ENCODE results near the gene ROBO2.

Gene ROBO2

DNA sequence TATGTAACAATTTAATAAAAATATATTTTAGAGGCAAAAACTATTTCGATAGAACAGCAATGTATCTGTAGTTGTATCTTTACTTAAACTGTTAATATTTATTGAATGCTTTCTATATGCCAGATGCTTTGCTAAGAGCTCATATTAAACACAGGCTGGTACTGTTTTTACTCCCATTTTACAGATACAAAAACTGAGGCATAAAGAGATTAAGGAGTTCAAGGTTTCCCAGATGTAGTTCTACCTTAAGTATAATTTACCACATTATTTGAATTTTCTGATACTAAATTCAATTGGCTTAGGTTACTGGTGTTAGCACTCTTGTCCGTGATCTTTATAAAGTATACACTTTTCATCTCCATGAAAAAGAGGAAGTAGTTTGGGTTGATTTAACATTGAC lies 149.8 kb downstream of the ROBO2 start:
- ATAC-seq (replicated peaks; ENCODE audit: extremely low read depth, poor library complexity, severe bottlenecking) (no peak), DNase-seq (ENCODE audit: low spot score in 2 of 2) (no peak)
- no peak overlapping the region for H3K4me3 Mint-ChIP-seq
- no peaks in the 10 kb centered on the region for H3K27me3 Mint-ChIP-seq
- H3K27ac Mint-ChIP-seq (ENCODE audit: low read depth), result no peak overlapping the region
- no peaks in the 10 kb centered on the region for H3K4me1 Mint-ChIP-seq
- H3K36me3 Mint-ChIP-seq (ENCODE audit: insufficient read depth), result no peaks in the 10 kb centered on the region
- H3K9me3 Mint-ChIP-seq, result peaks cover 11% of the 10 kb centered on the region

- Mint-ChIP-seq H3K27ac (ENCODE audit: low read depth) (no peak overlapping the region), H3K27me3 (no peaks in the 10 kb centered on the region), H3K9me3 (peaks cover 6% of the 10 kb centered on the region), H3K36me3 (ENCODE audit: insufficient read depth) (no peaks in the 10 kb centered on the region), H3K4me3 (no peak overlapping the region), H3K4me1 (no peaks in the 10 kb centered on the region)
- DNase-seq (ENCODE audit: low spot score in 2 of 2) (no peak), ATAC-seq (replicated peaks; ENCODE audit: extremely low read depth, poor library complexity, severe bottlenecking) (no peak)
Measured at GRCh38 chr3:77190374-77190773, 150.5 kb downstream of the ROBO2 start.

- Mint-ChIP-seq H3K4me3 (no peak overlapping the region), H3K27ac (ENCODE audit: low read depth) (no peak overlapping the region), H3K36me3 (ENCODE audit: insufficient read depth) (no peaks in the 10 kb centered on the region), H3K9me3 (peaks cover 5% of the 10 kb centered on the region), H3K27me3 (no peaks in the 10 kb centered on the region), H3K4me1 (no peaks in the 10 kb centered on the region)
- ATAC-seq (replicated peaks; ENCODE audit: extremely low read depth, poor library complexity, severe bottlenecking), result no peak
- DNase-seq (ENCODE audit: low spot score in 2 of 2), result no peak
Measured at GRCh38 chr3:77191014-77191413, 151.1 kb downstream of the ROBO2 start.

DNA sequence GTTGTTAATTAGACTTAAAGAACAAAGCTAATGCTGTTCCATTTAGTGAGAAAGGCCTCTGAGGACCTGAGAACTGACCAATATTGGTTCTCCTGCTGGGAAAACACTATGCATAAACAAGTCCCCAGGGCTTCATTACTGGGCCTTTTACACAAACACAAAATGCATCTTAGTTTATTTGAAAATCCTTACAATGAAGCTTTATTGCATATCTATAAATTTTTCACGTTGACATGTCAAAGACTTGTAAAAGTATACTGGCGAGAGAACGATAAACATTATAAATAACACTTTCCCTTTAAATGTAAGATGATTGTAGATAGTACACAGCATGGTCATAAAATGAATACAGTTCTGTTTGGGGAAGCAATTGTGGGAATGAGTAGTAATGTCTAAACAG lies 151.7 kb downstream of the ROBO2 start:
- DNase-seq (ENCODE audit: low spot score in 2 of 2) (no peak), ATAC-seq (replicated peaks; ENCODE audit: extremely low read depth, poor library complexity, severe bottlenecking) (no peak)
- Mint-ChIP-seq H3K27me3 (no peaks in the 10 kb centered on the region), H3K4me1 (no peaks in the 10 kb centered on the region), H3K4me3 (no peak overlapping the region), H3K36me3 (ENCODE audit: insufficient read depth) (no peaks in the 10 kb centered on the region), H3K9me3 (peaks cover 5% of the 10 kb centered on the region), H3K27ac (ENCODE audit: low read depth) (no peak overlapping the region)

DNA sequence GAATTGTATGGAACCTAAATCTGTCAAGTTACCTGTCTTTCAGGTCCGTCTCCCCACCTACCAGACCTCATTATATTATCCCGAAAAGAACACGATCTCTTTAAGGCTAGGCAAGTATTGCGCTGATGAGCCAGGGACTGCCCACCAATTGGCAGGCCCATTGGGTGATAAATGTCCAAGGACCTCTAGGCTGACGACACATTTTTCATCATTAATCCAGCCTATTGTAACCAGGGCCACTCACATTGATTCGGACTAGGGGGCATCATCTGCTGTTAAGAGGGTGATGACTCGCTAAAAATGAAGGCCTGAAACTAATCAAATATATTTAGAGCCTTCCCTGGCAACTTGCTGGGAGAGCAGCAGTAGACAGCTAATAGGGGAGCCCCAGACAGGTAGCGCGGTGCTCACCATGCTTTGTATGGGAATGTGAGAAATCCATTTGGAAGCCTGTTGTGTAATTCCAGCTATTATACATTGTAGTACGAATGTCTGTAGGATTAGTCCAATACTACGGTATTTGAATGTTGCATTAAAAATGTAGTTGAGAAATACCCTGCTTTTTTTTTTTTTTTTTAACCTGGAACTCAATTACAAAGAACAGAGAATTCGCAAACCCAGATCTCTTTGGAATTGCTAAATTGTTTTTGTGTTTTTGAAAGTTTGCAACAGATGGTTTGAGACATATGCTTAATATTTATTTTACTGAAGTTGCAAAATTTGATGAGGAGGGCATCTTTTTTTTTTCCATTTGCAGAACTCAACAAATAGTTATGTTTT lies 156.1 kb downstream of the ROBO2 start:
- Mint-ChIP-seq H3K9me3 (peaks cover 14% of the 10 kb centered on the region), H3K36me3 (ENCODE audit: insufficient read depth) (no peaks in the 10 kb centered on the region), H3K27me3 (no peaks in the 10 kb centered on the region), H3K27ac (ENCODE audit: low read depth) (no peak overlapping the region), H3K4me3 (no peak overlapping the region), H3K4me1 (no peaks in the 10 kb centered on the region)
- ATAC-seq (replicated peaks; ENCODE audit: extremely low read depth, poor library complexity, severe bottlenecking) (no peak), DNase-seq (ENCODE audit: low spot score in 2 of 2) (no peak)

DNA sequence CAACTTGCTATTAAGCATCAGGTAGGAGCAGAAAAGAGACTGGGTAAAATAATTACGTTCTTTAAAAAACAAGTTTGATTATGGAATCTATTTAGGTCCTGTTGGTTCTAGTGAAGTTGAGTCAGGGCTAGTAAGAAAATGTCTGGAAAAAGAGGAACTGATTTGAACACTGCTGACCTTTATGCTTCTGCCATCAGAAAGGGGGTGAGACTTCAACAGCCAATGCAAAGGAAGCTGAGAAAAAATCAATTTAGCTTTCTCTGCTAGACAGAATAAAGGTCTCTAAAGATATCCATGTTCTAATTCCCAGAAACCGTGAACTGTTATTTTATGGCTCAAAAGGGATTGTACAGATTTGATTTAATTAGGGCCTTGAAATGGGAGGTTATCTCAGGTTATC lies 157.5 kb downstream of the ROBO2 start:
- DNase-seq (ENCODE audit: low spot score in 2 of 2), result no peak
- Mint-ChIP-seq H3K4me1 (no peaks in the 10 kb centered on the region), H3K4me3 (no peak overlapping the region), H3K36me3 (ENCODE audit: insufficient read depth) (no peaks in the 10 kb centered on the region), H3K9me3 (peaks cover 14% of the 10 kb centered on the region), H3K27ac (ENCODE audit: low read depth) (no peak overlapping the region), H3K27me3 (no peaks in the 10 kb centered on the region)
- ATAC-seq (replicated peaks; ENCODE audit: extremely low read depth, poor library complexity, severe bottlenecking), result no peak

DNA sequence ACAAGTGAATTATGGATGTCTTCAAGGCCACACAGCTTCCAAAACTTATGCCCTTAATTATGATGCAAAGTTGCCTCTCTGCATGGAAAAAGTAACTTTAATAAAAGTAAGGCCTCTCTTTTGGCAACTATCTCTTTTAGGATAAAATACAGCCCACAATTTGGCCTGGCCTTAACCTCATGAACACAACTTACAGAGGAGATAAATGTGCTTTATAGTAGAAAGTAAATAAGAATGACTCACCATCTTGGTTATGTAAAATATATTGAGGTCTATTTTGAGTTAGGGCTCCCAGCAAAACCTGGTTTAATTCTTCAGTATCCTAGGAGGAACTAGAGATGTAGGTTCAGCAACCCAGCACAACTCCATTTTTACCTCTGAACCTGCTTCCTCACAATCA lies 164.0 kb downstream of the ROBO2 start:
- peaks cover 6% of the 10 kb centered on the region for H3K9me3 Mint-ChIP-seq
- ATAC-seq (replicated peaks; ENCODE audit: extremely low read depth, poor library complexity, severe bottlenecking), result no peak
- H3K4me1 Mint-ChIP-seq, result no peaks in the 10 kb centered on the region
- H3K36me3 Mint-ChIP-seq (ENCODE audit: insufficient read depth), result no peaks in the 10 kb centered on the region
- no peak for DNase-seq (ENCODE audit: low spot score in 2 of 2)
- H3K27me3 Mint-ChIP-seq, result no peaks in the 10 kb centered on the region
- no peak overlapping the region for H3K4me3 Mint-ChIP-seq
- H3K27ac Mint-ChIP-seq (ENCODE audit: low read depth), result no peak overlapping the region

DNA sequence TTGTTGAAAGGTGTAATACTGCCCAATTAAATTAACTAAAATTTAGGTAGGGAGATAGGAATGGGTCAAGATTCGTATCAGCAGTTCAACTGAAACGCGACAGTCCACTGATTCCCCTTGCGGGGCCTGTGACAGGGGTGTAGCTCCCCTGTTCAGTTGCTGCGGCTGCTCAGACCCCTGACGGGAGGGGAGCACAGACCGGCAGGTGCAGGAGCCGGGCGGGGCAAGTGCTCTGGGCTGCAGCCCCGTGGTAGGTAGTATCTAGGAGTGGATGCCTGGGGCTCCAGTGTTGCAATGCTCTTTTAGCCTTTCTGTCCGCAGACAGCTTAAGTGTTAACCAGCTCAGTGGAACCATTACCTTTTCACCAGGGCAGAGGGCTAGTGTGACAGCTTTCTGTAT lies 164.9 kb downstream of the ROBO2 start:
- Mint-ChIP-seq H3K36me3 (ENCODE audit: insufficient read depth) (no peaks in the 10 kb centered on the region), H3K27ac (ENCODE audit: low read depth) (no peak overlapping the region), H3K27me3 (no peaks in the 10 kb centered on the region), H3K4me3 (no peak overlapping the region), H3K4me1 (no peaks in the 10 kb centered on the region), H3K9me3 (peaks cover 6% of the 10 kb centered on the region)
- ATAC-seq (replicated peaks; ENCODE audit: extremely low read depth, poor library complexity, severe bottlenecking) (no peak), DNase-seq (ENCODE audit: low spot score in 2 of 2) (no peak)

DNA sequence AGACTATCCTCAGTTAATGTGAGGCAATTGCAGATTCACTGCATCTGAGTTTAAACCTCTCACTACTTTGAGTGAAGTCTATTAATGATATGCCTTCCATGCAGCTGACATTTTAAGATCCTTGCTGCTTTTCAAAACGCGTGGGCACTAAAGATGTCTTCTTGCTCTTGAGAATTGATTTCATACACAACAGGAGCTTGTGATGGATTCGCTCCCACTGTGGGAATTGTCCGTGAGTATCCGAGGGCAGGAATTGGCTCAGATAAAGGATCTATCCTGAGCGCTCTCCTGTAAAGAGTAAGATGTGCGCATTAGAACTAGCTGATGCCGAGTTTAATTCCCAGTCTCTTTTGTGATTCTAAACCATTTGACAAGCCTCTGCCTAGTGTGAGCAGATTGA lies 167.9 kb downstream of the ROBO2 start:
- Mint-ChIP-seq H3K27me3 (no peaks in the 10 kb centered on the region), H3K9me3 (peaks cover 6% of the 10 kb centered on the region), H3K27ac (ENCODE audit: low read depth) (no peak overlapping the region), H3K4me3 (no peak overlapping the region), H3K36me3 (ENCODE audit: insufficient read depth) (no peaks in the 10 kb centered on the region), H3K4me1 (no peaks in the 10 kb centered on the region)
- ATAC-seq (replicated peaks; ENCODE audit: extremely low read depth, poor library complexity, severe bottlenecking) (no peak), DNase-seq (ENCODE audit: low spot score in 2 of 2) (no peak)

- no peak for DNase-seq (ENCODE audit: low spot score in 2 of 2)
- no peak for ATAC-seq (replicated peaks; ENCODE audit: extremely low read depth, poor library complexity, severe bottlenecking)
- H3K27me3 Mint-ChIP-seq, result no peaks in the 10 kb centered on the region
- no peaks in the 10 kb centered on the region for H3K4me1 Mint-ChIP-seq
- H3K9me3 Mint-ChIP-seq, result peaks cover 5% of the 10 kb centered on the region
- no peak overlapping the region for H3K27ac Mint-ChIP-seq (ENCODE audit: low read depth)
- no peaks in the 10 kb centered on the region for H3K36me3 Mint-ChIP-seq (ENCODE audit: insufficient read depth)
- no peak overlapping the region for H3K4me3 Mint-ChIP-seq
Measured at GRCh38 chr3:77222701-77223100, 182.8 kb downstream of the ROBO2 start.

- H3K27ac Mint-ChIP-seq (ENCODE audit: low read depth), result no peak overlapping the region
- H3K27me3 Mint-ChIP-seq, result no peaks in the 10 kb centered on the region
- H3K9me3 Mint-ChIP-seq, result peaks cover 12% of the 10 kb centered on the region
- no peaks in the 10 kb centered on the region for H3K4me1 Mint-ChIP-seq
- no peak overlapping the region for H3K4me3 Mint-ChIP-seq
- H3K36me3 Mint-ChIP-seq (ENCODE audit: insufficient read depth), result no peaks in the 10 kb centered on the region
- ATAC-seq (replicated peaks; ENCODE audit: extremely low read depth, poor library complexity, severe bottlenecking) (no peak), DNase-seq (ENCODE audit: low spot score in 2 of 2) (no peak)
Measured at GRCh38 chr3:77227567-77227966, 187.7 kb downstream of the ROBO2 start.

- Mint-ChIP-seq H3K27me3 (no peaks in the 10 kb centered on the region), H3K4me3 (no peak overlapping the region), H3K27ac (ENCODE audit: low read depth) (no peak overlapping the region), H3K36me3 (ENCODE audit: insufficient read depth) (no peaks in the 10 kb centered on the region), H3K4me1 (no peaks in the 10 kb centered on the region), H3K9me3 (peaks cover 13% of the 10 kb centered on the region)
- DNase-seq (ENCODE audit: low spot score in 2 of 2) (no peak), ATAC-seq (replicated peaks; ENCODE audit: extremely low read depth, poor library complexity, severe bottlenecking) (no peak)
Measured at GRCh38 chr3:77232557-77232956, 192.7 kb downstream of the ROBO2 start.

GRCh38 chr3:77234004-77234403 lies 194.1 kb downstream of the ROBO2 start:
- H3K4me3 Mint-ChIP-seq, result no peak overlapping the region
- no peaks in the 10 kb centered on the region for H3K4me1 Mint-ChIP-seq
- peaks cover 17% of the 10 kb centered on the region for H3K9me3 Mint-ChIP-seq
- no peaks in the 10 kb centered on the region for H3K27me3 Mint-ChIP-seq
- no peaks in the 10 kb centered on the region for H3K36me3 Mint-ChIP-seq (ENCODE audit: insufficient read depth)
- ATAC-seq (replicated peaks; ENCODE audit: extremely low read depth, poor library complexity, severe bottlenecking), result no peak
- DNase-seq (ENCODE audit: low spot score in 2 of 2), result no peak
- H3K27ac Mint-ChIP-seq (ENCODE audit: low read depth), result no peak overlapping the region
